ENCODE measurements around the gene COX4I1.

GRCh38 chr16:85816159-85816558 lies 16.7 kb downstream of the COX4I1 start:
- TF ChIP-seq, protein P1, sequence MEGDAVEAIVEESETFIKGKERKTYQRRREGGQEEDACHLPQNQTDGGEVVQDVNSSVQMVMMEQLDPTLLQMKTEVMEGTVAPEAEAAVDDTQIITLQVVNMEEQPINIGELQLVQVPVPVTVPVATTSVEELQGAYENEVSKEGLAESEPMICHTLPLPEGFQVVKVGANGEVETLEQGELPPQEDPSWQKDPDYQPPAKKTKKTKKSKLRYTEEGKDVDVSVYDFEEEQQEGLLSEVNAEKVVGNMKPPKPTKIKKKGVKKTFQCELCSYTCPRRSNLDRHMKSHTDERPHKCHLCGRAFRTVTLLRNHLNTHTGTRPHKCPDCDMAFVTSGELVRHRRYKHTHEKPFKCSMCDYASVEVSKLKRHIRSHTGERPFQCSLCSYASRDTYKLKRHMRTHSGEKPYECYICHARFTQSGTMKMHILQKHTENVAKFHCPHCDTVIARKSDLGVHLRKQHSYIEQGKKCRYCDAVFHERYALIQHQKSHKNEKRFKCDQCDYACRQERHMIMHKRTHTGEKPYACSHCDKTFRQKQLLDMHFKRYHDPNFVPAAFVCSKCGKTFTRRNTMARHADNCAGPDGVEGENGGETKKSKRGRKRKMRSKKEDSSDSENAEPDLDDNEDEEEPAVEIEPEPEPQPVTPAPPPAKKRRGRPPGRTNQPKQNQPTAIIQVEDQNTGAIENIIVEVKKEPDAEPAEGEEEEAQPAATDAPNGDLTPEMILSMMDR (IDR thresholded peaks at IDR 0.05 in 2 of 3, conservative IDR thresholded peaks at IDR 0.05 in 1 of 3; ENCODE audit: control insufficient read depth in 2 of 3, extremely low read depth in 1 of 3, insufficient read depth in 1 of 3, low read depth in 3 of 3, low read length in 3 of 3) = no peak
- TF ChIP-seq EP300 (IDR thresholded peaks at IDR 0.05; ENCODE audit: borderline replicate concordance in 1 of 2, control insufficient read depth in 1 of 2, low read depth in 2 of 2, low read length in 2 of 2) = no peak
- no peak for TF ChIP-seq POLR2AphosphoS5 (IDR thresholded peaks at IDR 0.05; ENCODE audit: low read length)
- TF ChIP-seq IKZF1 (conservative IDR thresholded peaks at IDR 0.05) = no peak
- no peak for TF ChIP-seq SIN3A (IDR thresholded peaks at IDR 0.05; ENCODE audit: low read depth, low read length)
- TF ChIP-seq, protein P2, sequence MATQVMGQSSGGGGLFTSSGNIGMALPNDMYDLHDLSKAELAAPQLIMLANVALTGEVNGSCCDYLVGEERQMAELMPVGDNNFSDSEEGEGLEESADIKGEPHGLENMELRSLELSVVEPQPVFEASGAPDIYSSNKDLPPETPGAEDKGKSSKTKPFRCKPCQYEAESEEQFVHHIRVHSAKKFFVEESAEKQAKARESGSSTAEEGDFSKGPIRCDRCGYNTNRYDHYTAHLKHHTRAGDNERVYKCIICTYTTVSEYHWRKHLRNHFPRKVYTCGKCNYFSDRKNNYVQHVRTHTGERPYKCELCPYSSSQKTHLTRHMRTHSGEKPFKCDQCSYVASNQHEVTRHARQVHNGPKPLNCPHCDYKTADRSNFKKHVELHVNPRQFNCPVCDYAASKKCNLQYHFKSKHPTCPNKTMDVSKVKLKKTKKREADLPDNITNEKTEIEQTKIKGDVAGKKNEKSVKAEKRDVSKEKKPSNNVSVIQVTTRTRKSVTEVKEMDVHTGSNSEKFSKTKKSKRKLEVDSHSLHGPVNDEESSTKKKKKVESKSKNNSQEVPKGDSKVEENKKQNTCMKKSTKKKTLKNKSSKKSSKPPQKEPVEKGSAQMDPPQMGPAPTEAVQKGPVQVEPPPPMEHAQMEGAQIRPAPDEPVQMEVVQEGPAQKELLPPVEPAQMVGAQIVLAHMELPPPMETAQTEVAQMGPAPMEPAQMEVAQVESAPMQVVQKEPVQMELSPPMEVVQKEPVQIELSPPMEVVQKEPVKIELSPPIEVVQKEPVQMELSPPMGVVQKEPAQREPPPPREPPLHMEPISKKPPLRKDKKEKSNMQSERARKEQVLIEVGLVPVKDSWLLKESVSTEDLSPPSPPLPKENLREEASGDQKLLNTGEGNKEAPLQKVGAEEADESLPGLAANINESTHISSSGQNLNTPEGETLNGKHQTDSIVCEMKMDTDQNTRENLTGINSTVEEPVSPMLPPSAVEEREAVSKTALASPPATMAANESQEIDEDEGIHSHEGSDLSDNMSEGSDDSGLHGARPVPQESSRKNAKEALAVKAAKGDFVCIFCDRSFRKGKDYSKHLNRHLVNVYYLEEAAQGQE (IDR thresholded peaks at IDR 0.05; ENCODE audit: low read depth, low read length) = no peak
- TF ChIP-seq NR2C1 (IDR thresholded peaks at IDR 0.05) = no peak
- TF ChIP-seq BACH1 (IDR thresholded peaks at IDR 0.05; ENCODE audit: borderline replicate concordance) = no peak
- TF ChIP-seq IRF5 (IDR thresholded peaks at IDR 0.05; ENCODE audit: borderline replicate concordance) = no peak

Data from GM12878 (cell line).